GM23248 (cell line): ENCODE data around the gene C4B. TPM values are rescaled to one million over a fixed set of nuclear protein-coding genes. Genes with fewer than 3 reads are reported as not detected.
"Not testable (repeated sequence)": the region's sequence is repeated elsewhere in the genome, so short reads cannot be mapped to it uniquely, and the experiment has no call there.

Source experiments
- DNase-seq: peaks from one replicate; pipeline ENCODE4 v3.0.0-alpha.2; 2015
- H2AFZ ChIP-seq: fragments of 200-600 bp; sonication (generic); 2 replicates; pipeline ENCODE4 v1.6.1; 2016; ENCODE audit warnings: antibody characterized with exemption
- H3F3A ChIP-seq: fragments of 200-600 bp; sonication (generic); 2 replicates; pipeline ENCODE4 v1.6.1; 2016; ENCODE audit warnings: mild to moderate bottlenecking, antibody characterized with exemption, mixed run types; ENCODE audit not compliant: insufficient read depth
- H3K27ac ChIP-seq: fragments of 200-600 bp; sonication (generic); 2 replicates; pipeline ENCODE4 v1.5.1; 2016; ENCODE audit warnings: mild to moderate bottlenecking
- H3K27me3 ChIP-seq: fragments of 200-600 bp; sonication (generic); replicated peaks from 2 replicates; pipeline ENCODE4 v1.6.1; 2016; ENCODE audit warnings: mild to moderate bottlenecking; ENCODE audit not compliant: insufficient read depth
- H3K36me3 ChIP-seq: fragments of 200-600 bp; sonication (generic); 2 replicates; pipeline ENCODE4 v1.6.1; 2016; ENCODE audit warnings: low read depth, mild to moderate bottlenecking
- H3K4me1 ChIP-seq: fragments of 200-600 bp; sonication (generic); 2 replicates; pipeline ENCODE4 v1.6.1; 2016; ENCODE audit warnings: mild to moderate bottlenecking; ENCODE audit not compliant: insufficient read depth
- H3K4me2 ChIP-seq: fragments of 200-600 bp; sonication (generic); one replicate; pipeline ENCODE4 v1.6.1; 2016; ENCODE audit warnings: mild to moderate bottlenecking; ENCODE audit not compliant: unreplicated experiment
- H3K4me3 ChIP-seq: fragments of 200-600 bp; sonication (generic); 2 replicates; pipeline ENCODE4 v1.5.1; 2016; ENCODE audit warnings: mild to moderate bottlenecking
- H3K79me2 ChIP-seq: fragments of 200-600 bp; sonication (generic); 2 replicates; pipeline ENCODE4 v1.6.1; 2016; ENCODE audit warnings: mild to moderate bottlenecking; ENCODE audit not compliant: insufficient read depth
- H3K9ac ChIP-seq: fragments of 200-600 bp; sonication (generic); 2 replicates; pipeline ENCODE4 v1.6.1; 2016; ENCODE audit warnings: mild to moderate bottlenecking
- H3K9me2 ChIP-seq: fragments of 200-600 bp; sonication (generic); 2 replicates; pipeline ENCODE4 v1.6.1; 2016; ENCODE audit warnings: mixed run types, mild to moderate bottlenecking, moderate library complexity; ENCODE audit not compliant: insufficient read depth
- H3K9me3 ChIP-seq: fragments of 200-600 bp; sonication (generic); one replicate; pipeline ENCODE4 v1.6.1; 2017; ENCODE audit warnings: low read depth
- H4K20me1 ChIP-seq: fragments of 200-600 bp; sonication (generic); 2 replicates; pipeline ENCODE4 v1.6.0; 2016; ENCODE audit not compliant: insufficient read depth
- WGBS, 2 experiments: methylation state at CpG; one replicate each; pipeline ENCODE4 v1.1.6; 2015 to 2017; ENCODE audit warnings: low lambda C conversion rate in 2 of 2, low coverage in 1 of 2; ENCODE audit errors: missing lambda C conversion rate in 2 of 2; 5-methylcytosine and 5-hydroxymethylcytosine counted together
- in situ Hi-C: fragments of 300-500 bp; cut with MboI; formaldehyde crosslinking; loops from 2 replicates; pipeline ENCODE4 v1.15.0; 2020
- polyA plus RNA-seq: library from polyadenylated mRNA; unstranded; fragments of >200 nt; fragmentation: Nextera tagmentation; extraction: Ambion mirVana; gene quantifications from 2 replicates; pipeline ENCODE4 v1.2.1, GENCODE V29; 2016
- total RNA-seq: library from RNA; depleted of rRNA; stranded (reverse); fragments of >200 nt; shearing (Covaris generic); gene quantifications from 2 replicates; pipeline ENCODE4 v1.2.3, GENCODE V29; 2014

Gene C4B
- total and polyA plus RNA-seq, 2 experiments from 2014 or later, result 2.6 to 4.5 TPM

DNA sequence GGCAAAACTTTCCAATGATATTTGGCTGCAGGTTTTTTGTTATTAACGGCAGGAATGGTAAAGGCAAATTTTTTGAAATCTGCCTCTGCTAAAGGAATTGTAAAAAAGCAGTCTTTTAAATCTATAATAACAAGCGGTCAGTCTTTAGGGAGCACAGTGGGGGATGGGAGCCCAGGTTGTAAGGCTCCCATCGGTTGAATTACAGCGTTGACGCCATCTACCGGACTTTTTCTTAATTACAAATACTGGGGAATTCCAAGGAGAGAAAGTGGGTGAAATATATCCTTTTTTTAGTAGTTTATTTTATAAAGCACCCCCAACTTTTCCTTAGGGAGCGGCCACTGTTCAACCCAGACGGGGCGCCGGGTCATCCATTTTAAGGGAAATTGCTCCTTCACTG, 25.2 kb upstream of the C4B start:
- H3K4me1 ChIP-seq, H3K4me3 ChIP-seq, in situ Hi-C loops, H3K9ac ChIP-seq, H3K4me2 ChIP-seq, H3K36me3 ChIP-seq, H2AFZ ChIP-seq, DNase-seq, H3K27me3 ChIP-seq, H3K79me2 ChIP-seq, H3K9me3 ChIP-seq, H4K20me1 ChIP-seq, H3K27ac ChIP-seq, H3K9me2 ChIP-seq, H3F3A ChIP-seq: not testable (repeated sequence)
- WGBS, 2 experiments, result no CpG with 5 or more reads among the region's 10 CpGs

DNA sequence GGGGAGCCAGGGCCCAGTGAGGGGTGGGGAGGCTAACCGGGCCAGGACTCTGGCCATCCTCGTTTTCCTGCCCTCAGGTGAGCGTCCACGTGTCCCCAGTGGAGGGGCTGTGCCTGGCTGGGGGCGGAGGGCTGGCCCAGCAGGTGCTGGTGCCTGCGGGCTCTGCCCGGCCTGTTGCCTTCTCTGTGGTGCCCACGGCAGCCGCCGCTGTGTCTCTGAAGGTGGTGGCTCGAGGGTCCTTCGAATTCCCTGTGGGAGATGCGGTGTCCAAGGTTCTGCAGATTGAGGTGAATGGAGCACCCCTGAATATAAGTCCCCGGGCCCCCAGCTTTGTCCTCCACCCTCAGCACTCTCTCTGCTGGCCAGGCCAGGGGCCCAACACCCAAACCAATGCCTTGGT, 20.2 kb upstream of the C4B start:
- H3K4me1 ChIP-seq, H3K9me2 ChIP-seq, H3F3A ChIP-seq, H3K27me3 ChIP-seq, H3K9me3 ChIP-seq, in situ Hi-C loops, H3K79me2 ChIP-seq, H3K27ac ChIP-seq, H3K36me3 ChIP-seq, H3K9ac ChIP-seq, H3K4me2 ChIP-seq, H3K4me3 ChIP-seq, H2AFZ ChIP-seq, DNase-seq, H4K20me1 ChIP-seq: not testable (repeated sequence)
- WGBS, 2 experiments, result 88 to 90% methylated on average over 9 of the region's 14 CpGs

DNA sequence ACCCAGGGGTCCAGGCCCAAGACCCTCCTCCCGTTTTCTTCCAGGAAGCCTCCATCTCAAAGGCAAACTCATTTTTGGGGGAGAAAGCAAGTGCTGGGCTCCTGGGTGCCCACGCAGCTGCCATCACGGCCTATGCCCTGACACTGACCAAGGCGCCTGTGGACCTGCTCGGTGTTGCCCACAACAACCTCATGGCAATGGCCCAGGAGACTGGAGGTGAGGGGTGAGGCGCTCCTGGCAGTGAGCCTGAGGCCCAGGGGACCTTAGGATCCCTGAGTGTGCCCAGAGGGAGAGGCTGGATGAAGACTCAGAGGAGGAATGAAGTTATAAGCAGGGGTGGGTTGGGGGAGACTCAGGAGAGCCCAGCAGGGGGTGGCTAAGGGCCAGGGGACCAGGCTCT, 18.2 kb upstream of the C4B start:
- in situ Hi-C loops, result not testable (repeated sequence)

DNA sequence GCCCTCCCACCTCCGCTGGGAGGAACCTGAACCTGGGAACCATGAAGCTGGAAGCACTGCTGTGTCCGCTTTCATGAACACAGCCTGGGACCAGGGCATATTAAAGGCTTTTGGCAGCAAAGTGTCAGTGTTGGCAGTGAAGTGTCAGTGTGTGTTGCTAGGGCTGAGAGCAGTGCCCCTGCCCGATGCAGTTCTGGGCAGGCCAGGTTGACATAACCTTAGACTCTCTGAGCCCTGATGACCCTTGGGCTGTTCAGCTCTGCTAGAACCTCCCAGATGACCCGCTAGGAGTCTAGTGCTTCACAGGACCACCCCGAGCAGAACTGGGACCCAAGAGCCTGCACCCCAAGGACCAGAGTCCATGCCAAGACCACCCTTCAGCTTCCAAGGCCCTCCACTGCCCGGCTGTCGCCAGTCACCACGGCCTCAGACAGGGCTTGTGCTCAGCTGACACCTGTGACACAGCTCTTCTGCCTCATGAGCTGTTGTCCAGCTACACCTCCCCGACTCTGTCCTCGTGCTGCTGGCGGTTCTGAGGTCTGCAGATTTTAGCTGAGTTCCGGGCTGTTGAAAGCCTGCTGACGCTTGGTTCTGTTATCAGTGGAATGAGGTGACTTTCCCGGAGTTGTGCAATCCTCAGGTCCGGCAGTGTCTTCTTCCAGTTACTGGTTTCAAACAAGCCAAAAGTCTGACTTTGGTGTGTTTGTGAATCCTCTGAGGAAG, 11.9 kb upstream of the C4B start:
- H3K9ac ChIP-seq, H3K27ac ChIP-seq, H3K4me1 ChIP-seq, H3K9me3 ChIP-seq, H4K20me1 ChIP-seq, H3K36me3 ChIP-seq, H3K79me2 ChIP-seq, H2AFZ ChIP-seq, H3K4me2 ChIP-seq, H3F3A ChIP-seq, DNase-seq, H3K9me2 ChIP-seq, H3K4me3 ChIP-seq, H3K27me3 ChIP-seq, in situ Hi-C loops: not testable (repeated sequence)
- WGBS, 2 experiments, result no CpG with 5 or more reads among the region's 15 CpGs

More for the DNA sequence above, 18.2 kb upstream of the C4B start:
- not testable (repeated sequence) for H3K9me3 ChIP-seq, H3K27ac ChIP-seq, H4K20me1 ChIP-seq, H3K36me3 ChIP-seq, DNase-seq, H3K9me2 ChIP-seq, H3K4me1 ChIP-seq, H2AFZ ChIP-seq, H3K79me2 ChIP-seq, H3K4me3 ChIP-seq, H3K27me3 ChIP-seq, H3F3A ChIP-seq, H3K4me2 ChIP-seq, H3K9ac ChIP-seq
- WGBS, 2 experiments, result 71 to 77% methylated on average over 6 of the region's 6 CpGs

DNA sequence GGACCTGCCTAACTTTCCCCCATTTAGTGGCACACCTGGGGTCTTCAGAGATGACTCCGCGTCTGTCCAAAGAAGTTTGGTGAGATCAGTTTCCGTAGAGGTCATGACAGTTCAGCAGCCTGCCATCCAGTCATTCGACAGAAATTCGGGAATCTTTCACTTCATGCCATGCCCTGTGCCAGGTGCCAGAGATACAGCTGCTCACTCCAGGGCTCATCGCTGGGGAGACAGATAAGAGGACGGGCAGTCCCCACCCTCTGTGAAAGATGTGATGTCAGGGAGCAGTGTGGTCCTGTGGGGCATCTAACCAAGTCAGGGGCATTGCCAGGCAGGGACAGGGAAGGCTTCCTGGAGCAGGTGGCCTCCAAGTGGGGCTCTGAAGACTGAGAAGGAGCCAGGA, 11.3 kb upstream of the C4B start:
- H3K27me3 ChIP-seq, H3F3A ChIP-seq, in situ Hi-C loops, H3K4me2 ChIP-seq, H3K36me3 ChIP-seq, H2AFZ ChIP-seq, H3K4me3 ChIP-seq, H4K20me1 ChIP-seq, H3K9ac ChIP-seq, H3K9me3 ChIP-seq, DNase-seq, H3K9me2 ChIP-seq, H3K79me2 ChIP-seq, H3K4me1 ChIP-seq, H3K27ac ChIP-seq: not testable (repeated sequence)
- WGBS, 2 experiments, result no CpG with 5 or more reads among the region's 7 CpGs

DNA sequence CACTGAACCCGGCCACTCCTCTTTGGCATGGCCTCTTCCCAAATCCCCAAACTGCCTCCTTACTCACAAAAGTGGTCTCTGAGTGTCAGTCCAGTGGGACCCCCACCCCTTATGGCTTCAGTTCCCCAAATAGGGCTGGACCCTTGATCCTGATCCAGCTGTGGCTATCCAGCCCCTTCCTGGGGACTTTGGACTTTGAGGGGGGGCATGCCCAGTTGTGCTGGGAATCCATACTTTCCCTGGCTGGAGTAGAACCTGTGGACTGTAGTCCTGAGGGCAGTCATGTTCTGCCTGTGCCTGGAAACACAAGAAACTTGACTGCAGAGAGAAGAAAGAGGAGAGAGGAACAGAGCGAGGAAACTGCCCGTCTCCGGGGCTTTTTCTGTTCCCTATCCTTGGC, 10.2 kb upstream of the C4B start:
- H4K20me1 ChIP-seq, H3F3A ChIP-seq, H3K9ac ChIP-seq, H3K27ac ChIP-seq, H3K79me2 ChIP-seq, H3K4me3 ChIP-seq, H3K4me1 ChIP-seq, H3K36me3 ChIP-seq, in situ Hi-C loops, H3K9me2 ChIP-seq, H3K9me3 ChIP-seq, H3K4me2 ChIP-seq, H2AFZ ChIP-seq, DNase-seq, H3K27me3 ChIP-seq: not testable (repeated sequence)
- 57 to 79% methylated on average over 2 to 4 of the region's 4 CpGs for WGBS, 2 experiments

DNA sequence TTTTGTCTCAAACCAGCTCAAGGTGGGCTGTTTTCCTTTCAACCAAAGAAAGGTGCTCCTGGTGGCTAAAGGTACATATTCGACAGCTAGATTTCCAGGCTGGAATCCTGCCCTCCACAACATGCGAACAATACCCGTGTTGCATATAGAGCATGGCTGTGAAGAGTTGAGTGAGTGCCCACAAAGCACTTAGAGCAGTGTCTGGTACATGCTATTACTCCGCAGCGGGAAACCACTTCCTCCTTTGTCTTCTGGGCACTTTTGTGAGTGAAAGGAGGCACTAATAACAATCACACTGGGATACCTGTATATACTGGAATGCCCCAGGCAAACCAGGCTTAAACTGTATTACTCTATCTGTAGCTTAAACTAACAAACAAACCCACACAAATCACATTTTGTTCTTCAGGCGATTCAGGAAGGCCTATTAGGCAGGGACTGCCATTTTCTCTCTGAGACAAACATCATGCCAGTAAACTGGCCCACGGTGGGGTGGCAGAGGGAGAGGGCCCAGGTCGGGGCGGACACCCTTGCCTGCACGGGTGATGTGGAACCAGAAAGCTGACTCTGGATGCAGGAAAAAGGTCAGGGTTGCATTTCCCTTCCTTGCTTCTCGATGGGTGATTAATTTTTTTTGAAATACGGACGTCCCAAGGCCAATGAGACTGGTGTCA, 9.6 kb upstream of the C4B start:
- H3K27ac ChIP-seq, H3K4me3 ChIP-seq, H3K36me3 ChIP-seq, H3K9me2 ChIP-seq, H4K20me1 ChIP-seq, H2AFZ ChIP-seq, H3F3A ChIP-seq, H3K27me3 ChIP-seq, H3K4me2 ChIP-seq, DNase-seq, H3K4me1 ChIP-seq, H3K9me3 ChIP-seq, H3K79me2 ChIP-seq, H3K9ac ChIP-seq, in situ Hi-C loops: not testable (repeated sequence)
- WGBS, 2 experiments, result 71 to 75% methylated on average over 9 to 10 of the region's 13 CpGs
